Thyroid gland (tissue), 4 donors: Measurements from ENCODE around the gene KCNMA1. TPM values are rescaled to one million over a fixed set of nuclear protein-coding genes. Genes with fewer than 3 reads are reported as not detected.

Source experiments
- DNase-seq, 2 donors: peaks; one replicate each; pipeline ENCODE4 v3.0.0-alpha.2; 2019
- H3K27ac ChIP-seq, 3 donors: fragments of 200-600 bp; sonication (generic); 1 replicate in 2 of 3; 2 replicates in 1 of 3; pipeline ENCODE4 v1.5.1; 2016 to 2019; ENCODE audit warnings: mild to moderate bottlenecking in 1 of 3, moderate library complexity in 1 of 3
- H3K27me3 ChIP-seq: fragments of 200-600 bp; sonication (generic); one replicate; pipeline ENCODE4 v1.5.1; 2019
- H3K36me3 ChIP-seq, 2 donors: fragments of 200-600 bp; sonication (generic); one replicate each; pipeline ENCODE4 v1.5.1; 2016 to 2019
- H3K4me1 ChIP-seq, 2 donors: fragments of 200-600 bp; sonication (generic); one replicate each; pipeline ENCODE4 v1.5.1; 2017 to 2019
- H3K4me3 ChIP-seq, 3 donors: fragments of 200-600 bp; sonication (generic); replicated peaks in 1 of 3; 1 replicate in 2 of 3; 2 replicates in 1 of 3; pipeline ENCODE4 v1.5.1; 2016; ENCODE audit warnings: mild to moderate bottlenecking in 1 of 3
- H3K9me3 ChIP-seq: fragments of 200-600 bp; sonication (generic); one replicate; pipeline ENCODE4 v1.5.1; 2017
- CTCF ChIP-seq, 6 experiments: fragments of 200-600 bp in 3 of 6; fragments of 450-650 bp in 3 of 6; sonication (generic) in 3 of 6; IDR thresholded peaks; one replicate each; pipeline ENCODE4 v1.5.1; 2016 to 2019; ENCODE audit warnings: antibody characterized with exemption in 6 of 6, mild to moderate bottlenecking in 2 of 6, inconsistent platforms in 1 of 6, moderate library complexity in 1 of 6
- POLR2A ChIP-seq, 2 donors: fragments of 450-650 bp; IDR thresholded peaks; one replicate each; pipeline ENCODE4 v1.6.1; 2017; ENCODE audit warnings: antibody characterized with exemption in 2 of 2, mild to moderate bottlenecking in 2 of 2, moderate library complexity in 1 of 2
- WGBS, 2 donors: methylation state at CpG; one replicate each; pipeline ENCODE4 v1.1.5; 2017; 5-methylcytosine and 5-hydroxymethylcytosine counted together
- intact Hi-C: fragments of 100-400 bp; cut with DNase I; formaldehyde crosslinking; loops from one replicate; pipeline ENCODE4 v1.15.1; 2023
- total RNA-seq, 4 donors: library from RNA; depleted of rRNA; stranded (reverse); fragments of >200 nt; gene quantifications; one replicate each; pipeline ENCODE4 v1.2.3, GENCODE V29; 2016

KCNMA1 gene
- total RNA-seq, 4 donors from 2014 or later: 2.5 to 5.1 (median 3.6) TPM

GRCh38 chr10:77006836-77007511, 630.6 kb downstream of the KCNMA1 start:
- Histone ChIP-seq H3K4me3 (no peak overlapping the region), H3K36me3 (no peaks in the 10 kb centered on the region), H3K4me1 (peaks cover 0 to 16% of the 10 kb centered on the region in 2 donors), H3K9me3 (no peaks in the 10 kb centered on the region), H3K27me3 (no peaks in the 10 kb centered on the region), H3K27ac (no peak overlapping the region)
- TF ChIP-seq CTCF (IDR thresholded peaks at IDR 0.05): no peak
- TF ChIP-seq POLR2A (IDR thresholded peaks at IDR 0.05): no peak
- intact Hi-C loops: no loop called here
- no peak for DNase-seq
- 85 to 91% methylated on average over 2 of the region's 2 CpGs for WGBS, 2 donors

- Histone ChIP-seq H3K4me1 (peaks cover 0 to 16% of the 10 kb centered on the region in 2 donors), H3K9me3 (no peaks in the 10 kb centered on the region), H3K27me3 (no peaks in the 10 kb centered on the region), H3K27ac (no peak overlapping the region), H3K4me3 (no peak overlapping the region), H3K36me3 (no peaks in the 10 kb centered on the region)
- intact Hi-C loops: no loop called here
- DNase-seq: no peak
- TF ChIP-seq CTCF (IDR thresholded peaks at IDR 0.05) (no peak), POLR2A (IDR thresholded peaks at IDR 0.05) (no peak)
Measured at GRCh38 chr10:77005871-77006270, 631.7 kb downstream of the KCNMA1 start.

- H3K9me3 ChIP-seq: no peaks in the 10 kb centered on the region
- DNase-seq: peak; percentile 15 to 21
- no peak overlapping the region for H3K27ac ChIP-seq
- intact Hi-C loops: no loop called here
- H3K36me3 ChIP-seq: no peaks in the 10 kb centered on the region
- no peak for TF ChIP-seq POLR2A (IDR thresholded peaks at IDR 0.05)
- peak in 4 of 6 experiments; percentile 48 to 75 (median 74) for TF ChIP-seq CTCF (IDR thresholded peaks at IDR 0.05)
- no peaks in the 10 kb centered on the region for H3K27me3 ChIP-seq
- H3K4me1 ChIP-seq: peaks cover 0 to 16% of the 10 kb centered on the region in 2 donors
- H3K4me3 ChIP-seq: no peak overlapping the region
- 36 to 48% methylated on average over 3 of the region's 3 CpGs for WGBS, 2 donors
Measured at GRCh38 chr10:77004917-77005564, 632.6 kb downstream of the KCNMA1 start.

- no peak for TF ChIP-seq CTCF (IDR thresholded peaks at IDR 0.05)
- TF ChIP-seq POLR2A (IDR thresholded peaks at IDR 0.05): no peak
- H3K4me1 ChIP-seq: peaks cover 0 to 16% of the 10 kb centered on the region in 2 donors
- no peak overlapping the region for H3K27ac ChIP-seq
- WGBS, 2 donors: 65 to 78% methylated on average over 2 of the region's 2 CpGs
- no peak overlapping the region for H3K4me3 ChIP-seq
- H3K27me3 ChIP-seq: no peaks in the 10 kb centered on the region
- DNase-seq: no peak
- no peaks in the 10 kb centered on the region for H3K9me3 ChIP-seq
- no peaks in the 10 kb centered on the region for H3K36me3 ChIP-seq
- intact Hi-C loops: no loop called here
Measured at GRCh38 chr10:77002872-77003271, 634.7 kb downstream of the KCNMA1 start.

- intact Hi-C loops: no loop called here
- Histone ChIP-seq H3K27me3 (no peaks in the 10 kb centered on the region), H3K36me3 (no peaks in the 10 kb centered on the region), H3K4me3 (no peak overlapping the region), H3K9me3 (no peaks in the 10 kb centered on the region), H3K4me1 (peaks cover 0 to 16% of the 10 kb centered on the region in 2 donors), H3K27ac (no peak overlapping the region)
- 54 to 65% methylated on average over 12 of the region's 12 CpGs for WGBS, 2 donors
- TF ChIP-seq CTCF (IDR thresholded peaks at IDR 0.05): no peak
- TF ChIP-seq POLR2A (IDR thresholded peaks at IDR 0.05): no peak
- DNase-seq: no peak
Measured at GRCh38 chr10:77001206-77001605, 636.4 kb downstream of the KCNMA1 start.
